Activated naive CD4-positive, alpha-beta T cell treated with anti-CD3 and anti-CD28 coated beads, Interleukin-2, amount 10 ng/mL, durations not matched to agents 7 days and 5 days (primary cell): ENCODE measurements around the gene PSMB11.
"Not testable (repeated sequence)": the region's sequence is repeated elsewhere in the genome, so short reads cannot be mapped to it uniquely, and the experiment has no call there.

ENCODE experiments used
- CTCF ChIA-PET: fragments of 350-600 bp; sonication (Branson Sonifier 250); formaldehyde crosslinking; loops from one replicate; lab custom pipeline; 2021; ENCODE audit warnings: antibody characterized with exemption; lab: Charles Lee
- DNase-seq: peaks from one replicate; pipeline ENCODE4 v3.0.0-alpha.2; 2020
- H3K27ac Mint-ChIP-seq: one replicate; pipeline ENCODE4 v1.8.0; 2021; ENCODE audit warnings: mild to moderate bottlenecking, moderate library complexity, mixed read lengths
- H3K27me3 Mint-ChIP-seq: one replicate; pipeline ENCODE4 v1.8.0; 2021; ENCODE audit warnings: mild to moderate bottlenecking, mixed read lengths
- H3K36me3 Mint-ChIP-seq: one replicate; pipeline ENCODE4 v1.8.0; 2021; ENCODE audit warnings: mixed read lengths
- H3K4me1 Mint-ChIP-seq: one replicate; pipeline ENCODE4 v1.8.0; 2021; ENCODE audit warnings: mixed read lengths
- H3K4me3 Mint-ChIP-seq: one replicate; pipeline ENCODE4 v1.8.0; 2021; ENCODE audit warnings: mild to moderate bottlenecking, moderate library complexity, mixed read lengths
- H3K9me3 Mint-ChIP-seq: one replicate; pipeline ENCODE4 v1.8.0; 2021; ENCODE audit warnings: mixed read lengths

PSMB11 gene

GRCh38 chr14:23006188-23006534 is 35.9 kb upstream of the PSMB11 start:
- H3K36me3 Mint-ChIP-seq = no peaks in the 10 kb centered on the region

GRCh38 chr14:23006544-23007419 is 35.2 kb upstream of the PSMB11 start:
- Mint-ChIP-seq H3K4me1 (peaks cover 53% of the 10 kb centered on the region), H3K36me3 (no peaks in the 10 kb centered on the region), H3K27me3 (no peaks in the 10 kb centered on the region), H3K27ac (peak overlapping the region; percentile 98), H3K9me3 (no peaks in the 10 kb centered on the region), H3K4me3 (peak overlapping the region; percentile 96)
- peak; percentile 98 for DNase-seq
- CTCF ChIA-PET = interaction anchor here (0.7 to 3.3 kb wide), 22 partner anchors 8 to 146 kb away, joined by 3 to 32 read pairs (median 5); partner anchors contain the start of genes AJUBA, CDH24 and HAUS4

More at GRCh38 chr14:23006188-23006534, 35.9 kb upstream of the PSMB11 start:
- DNase-seq = no peak
- no peaks in the 10 kb centered on the region for H3K27me3 Mint-ChIP-seq
- CTCF ChIA-PET = interaction anchor here (0.7 to 3.3 kb wide), 17 partner anchors 9 to 146 kb away, joined by 3 to 32 read pairs (median 5); partner anchors contain the start of genes AJUBA and CDH24
- peak overlapping the region; percentile 98 for H3K27ac Mint-ChIP-seq
- H3K9me3 Mint-ChIP-seq = no peaks in the 10 kb centered on the region
- H3K4me1 Mint-ChIP-seq = peaks cover 51% of the 10 kb centered on the region
- H3K4me3 Mint-ChIP-seq = peak overlapping the region; percentile 96

- Mint-ChIP-seq H3K4me3 (peak overlapping the region; percentile 85), H3K4me1 (peaks cover 53% of the 10 kb centered on the region), H3K27me3 (no peaks in the 10 kb centered on the region), H3K27ac (peak overlapping the region; percentile 98), H3K9me3 (no peaks in the 10 kb centered on the region), H3K36me3 (no peaks in the 10 kb centered on the region)
- CTCF ChIA-PET = interaction anchor here (0.8 to 3.3 kb wide), 6 partner anchors 13 to 52 kb away, joined by 3 to 21 read pairs (median 4); partner anchors contain the start of genes AJUBA and CDH24
- DNase-seq = no peak
Measured at GRCh38 chr14:23008831-23009230, 33.2 kb upstream of the PSMB11 start.

- H3K4me3 Mint-ChIP-seq = peak overlapping the region; percentile 85
- no peaks in the 10 kb centered on the region for H3K9me3 Mint-ChIP-seq
- no peaks in the 10 kb centered on the region for H3K27me3 Mint-ChIP-seq
- CTCF ChIA-PET = interaction anchor here (1.1 kb wide), 1 partner anchor 23 kb away, joined by 3 read pairs; no protein-coding TSS in a partner anchor
- no peaks in the 10 kb centered on the region for H3K36me3 Mint-ChIP-seq
- H3K4me1 Mint-ChIP-seq = peaks cover 53% of the 10 kb centered on the region
- H3K27ac Mint-ChIP-seq = peak overlapping the region; percentile 98
- DNase-seq = no peak
Measured at GRCh38 chr14:23009483-23009938, 32.5 kb upstream of the PSMB11 start.

DNA sequence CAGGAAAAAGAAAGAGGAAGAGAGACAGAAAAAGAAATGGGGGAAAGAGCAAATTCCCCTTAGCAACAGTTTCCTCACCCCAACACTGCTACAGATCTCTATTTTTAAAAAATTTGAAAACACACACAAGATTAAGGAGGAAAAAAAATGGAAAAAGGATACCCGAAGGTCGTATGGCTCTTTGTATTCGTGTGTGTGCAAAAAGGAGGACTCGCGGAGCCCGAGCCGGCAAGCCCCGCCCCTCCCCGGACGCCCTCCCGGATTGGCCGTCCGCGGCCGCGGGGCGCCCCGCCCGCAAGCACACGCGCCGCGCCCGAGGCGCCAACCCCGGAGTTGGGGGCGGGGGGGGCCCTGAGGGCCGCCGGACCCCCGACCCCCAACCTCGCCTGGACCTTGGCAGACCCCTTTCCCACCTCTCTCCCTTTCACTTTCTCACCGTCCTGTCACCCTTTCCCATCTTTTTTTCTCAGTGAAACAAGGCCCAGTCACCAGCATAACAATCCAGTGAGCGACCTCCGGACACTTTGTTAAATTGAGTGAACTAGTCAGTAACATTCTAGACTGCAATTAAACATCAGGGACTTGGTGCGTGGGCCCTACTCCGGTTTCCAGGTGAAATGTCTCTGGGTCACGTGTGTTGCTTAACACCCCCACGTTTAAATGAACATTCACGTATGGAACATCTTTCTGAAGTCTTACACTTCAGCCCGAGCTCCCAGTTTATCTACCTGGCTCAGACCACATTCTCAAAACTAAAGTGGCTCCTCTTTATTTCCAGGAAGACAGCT is 31.9 kb upstream of the PSMB11 start, which contains the start of gene C14orf93:
Gene C14orf93, minus strand, starts transcription at position 205 of the 788 bp plus-strand sequence. CDS start 11,120 bp downstream, outside the sequence.
- CTCF ChIA-PET = interaction anchor here (0.6 to 0.9 kb wide), 2 partner anchors 14 to 189 kb away, joined by 3 read pairs; no protein-coding TSS in a partner anchor
- peak within 1 kb of the TSS; percentile 85 for H3K4me3 Mint-ChIP-seq
- no peaks in the 10 kb centered on the region for H3K27me3 Mint-ChIP-seq
- peaks cover 51% of the 10 kb centered on the region for H3K4me1 Mint-ChIP-seq
- no peaks in the 10 kb centered on the region for H3K9me3 Mint-ChIP-seq
- no peaks in the 10 kb centered on the region for H3K36me3 Mint-ChIP-seq
- H3K27ac Mint-ChIP-seq = peak within 1 kb of the TSS; percentile 98
- DNase-seq = peak; percentile 88

GRCh38 chr14:23013054-23013748 is 28.8 kb upstream of the PSMB11 start:
- no peaks in the 10 kb centered on the region for H3K27me3 Mint-ChIP-seq
- no peak for DNase-seq
- no peaks in the 10 kb centered on the region for H3K36me3 Mint-ChIP-seq
- H3K9me3 Mint-ChIP-seq = no peaks in the 10 kb centered on the region
- peaks cover 32% of the 10 kb centered on the region for H3K4me1 Mint-ChIP-seq
- no peak overlapping the region for H3K4me3 Mint-ChIP-seq
- no peak overlapping the region for H3K27ac Mint-ChIP-seq
- CTCF ChIA-PET = interaction anchor here (0.9 to 5.1 kb wide), 6 partner anchors 8 to 83 kb away, joined by 3 to 19 read pairs (median 4); no protein-coding TSS in a partner anchor

- not testable (repeated sequence) for H3K9me3 Mint-ChIP-seq, DNase-seq, H3K36me3 Mint-ChIP-seq, H3K27me3 Mint-ChIP-seq, H3K27ac Mint-ChIP-seq, H3K4me3 Mint-ChIP-seq
- peaks cover 27% of the 10 kb centered on the region for H3K4me1 Mint-ChIP-seq
- CTCF ChIA-PET = interaction anchor here (0.9 to 5.1 kb wide), 5 partner anchors 12 to 83 kb away, joined by 3 to 19 read pairs (median 3); no protein-coding TSS in a partner anchor
Measured at GRCh38 chr14:23013749-23014054, 28.3 kb upstream of the PSMB11 start.

DNA sequence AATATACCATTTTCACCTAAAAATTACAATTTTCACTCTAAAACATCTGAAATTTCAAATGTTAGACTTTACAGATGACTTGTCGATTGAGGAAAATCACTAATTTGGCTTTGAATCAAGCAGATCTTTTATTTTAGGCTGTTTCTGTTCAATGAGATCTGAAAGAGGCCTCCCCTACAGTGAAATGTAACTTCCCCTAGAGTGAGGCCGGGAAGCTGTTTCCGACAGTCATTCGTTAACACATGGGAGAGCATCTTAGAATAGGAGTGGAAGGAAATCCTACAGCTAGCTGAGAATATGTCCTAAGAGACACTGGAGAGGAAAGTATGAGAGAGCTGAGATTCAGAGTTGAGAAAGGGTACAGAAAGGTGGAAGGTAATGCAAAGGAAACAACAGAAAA is 26.4 kb upstream of the PSMB11 start:
- Mint-ChIP-seq H3K9me3 (no peaks in the 10 kb centered on the region), H3K4me3 (peak overlapping the region; percentile 3), H3K4me1 (peaks cover 16% of the 10 kb centered on the region), H3K27ac (peak overlapping the region; percentile 0), H3K27me3 (no peaks in the 10 kb centered on the region), H3K36me3 (no peaks in the 10 kb centered on the region)
- CTCF ChIA-PET = interaction anchor here (1.0 to 5.1 kb wide), 4 partner anchors 9 to 29 kb away, joined by 3 to 19 read pairs (median 5); no protein-coding TSS in a partner anchor
- DNase-seq = no peak

GRCh38 chr14:23017091-23017490 is 24.9 kb upstream of the PSMB11 start:
- Mint-ChIP-seq H3K4me1 (peaks cover 28% of the 10 kb centered on the region), H3K9me3 (no peaks in the 10 kb centered on the region), H3K36me3 (peaks cover 5% of the 10 kb centered on the region), H3K4me3 (no peak overlapping the region), H3K27ac (no peak overlapping the region), H3K27me3 (no peaks in the 10 kb centered on the region)
- DNase-seq = no peak
- CTCF ChIA-PET = interaction anchor here (1.8 kb wide), 1 partner anchor 23 kb away, joined by 5 read pairs; no protein-coding TSS in a partner anchor

DNA sequence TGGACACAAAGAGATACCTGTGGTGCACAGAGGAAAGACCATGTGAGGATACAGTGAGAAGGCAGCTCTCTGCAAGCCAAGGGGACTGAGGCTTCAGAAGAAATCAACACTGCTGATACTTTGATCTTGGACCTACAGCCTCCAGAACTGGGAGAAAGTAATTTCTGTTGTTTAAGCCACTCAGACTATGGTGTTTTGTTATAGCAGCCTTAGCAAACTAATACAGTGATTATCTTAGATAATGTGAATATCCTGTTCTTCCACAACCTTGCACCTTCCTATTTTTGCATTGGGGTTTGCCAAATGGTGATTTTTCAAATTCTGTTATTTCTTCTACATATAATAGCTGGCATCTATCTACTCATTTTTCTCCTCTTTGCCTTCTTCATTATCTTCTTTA is 23.9 kb upstream of the PSMB11 start:
- CTCF ChIA-PET = interaction anchor here (1.3 kb wide), 1 partner anchor 12 kb away, joined by 3 read pairs; no protein-coding TSS in a partner anchor
- no peak for DNase-seq
- Mint-ChIP-seq H3K4me3 (no peak overlapping the region), H3K27me3 (no peaks in the 10 kb centered on the region), H3K4me1 (peaks cover 34% of the 10 kb centered on the region), H3K9me3 (no peaks in the 10 kb centered on the region), H3K27ac (no peak overlapping the region), H3K36me3 (peaks cover 9% of the 10 kb centered on the region)

- Mint-ChIP-seq H3K36me3 (peaks cover 25% of the 10 kb centered on the region), H3K9me3 (no peaks in the 10 kb centered on the region), H3K27me3 (no peaks in the 10 kb centered on the region), H3K27ac (peak overlapping the region; percentile 55), H3K4me1 (peaks cover 51% of the 10 kb centered on the region), H3K4me3 (peak overlapping the region; percentile 14)
- DNase-seq = no peak
- CTCF ChIA-PET = interaction anchor here (0.5 to 2.5 kb wide), 7 partner anchors 8 to 1182 kb away, joined by 3 to 15 read pairs (median 4); partner anchors contain the start of gene CDH24
Measured at GRCh38 chr14:23020143-23021128, 21.6 kb upstream of the PSMB11 start.

DNA sequence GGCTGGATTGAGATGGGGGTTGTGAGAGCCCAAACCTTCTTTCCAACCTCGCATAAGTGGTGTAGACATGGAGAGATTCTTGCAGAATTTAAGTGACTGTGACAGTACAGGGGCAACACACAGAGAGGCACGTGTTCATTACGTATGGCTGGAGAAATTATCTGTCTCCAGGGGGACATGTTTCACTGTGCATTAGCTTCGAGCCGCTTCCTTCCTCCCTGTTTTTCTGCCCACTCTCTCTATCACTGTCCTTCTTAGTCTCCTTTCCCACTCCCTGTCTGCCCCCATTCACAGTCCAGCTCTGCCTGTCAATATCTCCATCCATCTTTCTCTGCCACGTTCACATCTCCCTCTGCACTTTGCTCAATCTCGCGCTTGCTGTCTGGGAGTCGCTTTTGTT is 20.6 kb upstream of the PSMB11 start:
- CTCF ChIA-PET = interaction anchor here (0.9 to 2.5 kb wide), 7 partner anchors 8 to 36 kb away, joined by 3 to 15 read pairs (median 5); partner anchors contain the start of gene CDH24
- H3K36me3 Mint-ChIP-seq = peaks cover 35% of the 10 kb centered on the region
- peak overlapping the region; percentile 19 for H3K4me3 Mint-ChIP-seq
- H3K4me1 Mint-ChIP-seq = peaks cover 50% of the 10 kb centered on the region
- no peak for DNase-seq
- H3K27me3 Mint-ChIP-seq = no peaks in the 10 kb centered on the region
- H3K27ac Mint-ChIP-seq = peak overlapping the region; percentile 76
- H3K9me3 Mint-ChIP-seq = no peaks in the 10 kb centered on the region
